GM12874 (cell line): Measurements from ENCODE around the gene IMPA2.

Experiments used
- CTCF ChIP-seq: IDR thresholded peaks from 2 replicates; pipeline ENCODE4 v1.5.1; 2011; ENCODE audit warnings: low read depth, mild to moderate bottlenecking, control low read depth, low read length, moderate library complexity; ENCODE audit not compliant: insufficient read depth

IMPA2 gene

GRCh38 chr18:11946756-11947155 lies 34.6 kb upstream of the IMPA2 start:
- TF ChIP-seq CTCF: no peak

DNA sequence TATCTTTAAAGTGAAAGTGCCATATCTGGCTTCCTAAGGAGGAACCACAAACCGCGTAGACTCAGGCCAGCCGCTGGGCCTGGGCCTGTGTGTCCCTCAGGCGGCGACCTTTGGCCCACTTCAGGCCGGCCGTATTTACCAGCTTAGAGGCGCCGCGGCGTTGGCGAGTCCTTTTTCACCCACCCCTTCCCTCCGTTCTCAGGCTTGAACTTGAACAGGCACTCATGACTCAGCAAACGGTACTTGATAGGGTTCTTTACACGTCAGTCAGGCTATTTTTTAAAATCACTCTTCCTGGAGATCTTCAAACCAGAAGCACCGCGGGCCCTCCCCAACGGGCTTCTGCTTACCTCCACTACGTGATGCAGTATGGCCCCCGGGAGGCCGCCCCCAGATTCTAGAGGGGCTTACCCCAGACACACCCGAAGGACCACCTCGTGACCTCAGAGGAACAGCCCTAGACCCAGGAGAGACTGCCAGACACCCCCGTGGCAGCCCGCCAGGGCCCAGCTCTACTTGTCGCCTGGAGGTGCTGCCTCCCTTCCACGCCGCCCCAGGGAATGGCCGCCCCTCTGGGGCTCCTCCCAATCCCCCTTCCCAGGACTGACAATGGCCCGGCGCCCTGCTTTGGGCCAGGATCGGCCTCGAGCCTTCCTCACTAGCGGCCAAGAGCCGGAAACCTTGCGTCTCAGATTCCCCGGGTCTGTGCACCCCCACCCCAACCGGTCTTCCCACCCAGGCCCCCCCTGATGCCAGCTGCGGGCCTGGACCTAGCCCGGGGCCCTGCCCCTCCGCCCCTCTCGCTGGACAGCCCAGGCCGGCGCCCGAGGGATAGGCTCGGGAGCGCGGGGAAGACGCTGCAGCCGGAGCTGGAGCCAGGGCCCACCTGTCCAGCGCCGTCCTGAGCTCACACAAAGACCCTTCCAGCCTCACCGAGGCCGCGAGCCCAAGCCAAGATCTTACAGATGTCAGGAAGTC lies 33.8 kb upstream of the IMPA2 start:
- TF ChIP-seq CTCF: no peak

DNA sequence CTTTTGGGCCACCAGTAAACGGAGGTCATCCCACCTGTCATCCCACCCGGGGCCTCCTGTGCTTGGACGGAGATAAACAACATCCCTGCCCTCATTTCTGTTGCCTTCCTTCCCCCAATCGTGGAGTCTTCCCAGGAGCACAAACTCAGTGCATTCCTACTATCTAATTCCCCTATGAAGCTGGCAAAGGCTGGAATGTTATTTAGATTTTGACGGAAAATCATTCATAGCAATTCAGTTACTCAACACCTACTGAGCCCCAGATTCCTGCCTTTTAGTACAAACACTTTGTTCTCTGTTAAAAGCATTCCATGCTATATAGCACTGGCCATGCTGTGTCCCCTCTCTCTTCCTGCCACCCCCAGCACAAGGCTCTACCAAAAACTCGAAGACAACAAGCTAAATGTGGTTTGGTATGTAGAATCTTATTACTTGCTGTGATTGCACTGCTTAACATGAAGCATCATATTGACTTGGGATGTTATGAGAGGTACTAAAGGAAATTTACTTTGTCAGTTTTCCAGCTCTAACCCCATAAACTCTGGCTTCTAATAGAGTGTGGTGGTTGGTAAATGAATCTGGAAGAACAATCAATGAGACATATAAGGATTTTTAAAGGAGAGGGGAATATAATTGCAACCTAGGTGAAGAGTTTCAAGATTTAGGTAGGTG lies 32.3 kb upstream of the IMPA2 start:
- no peak for TF ChIP-seq CTCF

GRCh38 chr18:11950824-11951223 lies 30.5 kb upstream of the IMPA2 start:
- no peak for TF ChIP-seq CTCF

DNA sequence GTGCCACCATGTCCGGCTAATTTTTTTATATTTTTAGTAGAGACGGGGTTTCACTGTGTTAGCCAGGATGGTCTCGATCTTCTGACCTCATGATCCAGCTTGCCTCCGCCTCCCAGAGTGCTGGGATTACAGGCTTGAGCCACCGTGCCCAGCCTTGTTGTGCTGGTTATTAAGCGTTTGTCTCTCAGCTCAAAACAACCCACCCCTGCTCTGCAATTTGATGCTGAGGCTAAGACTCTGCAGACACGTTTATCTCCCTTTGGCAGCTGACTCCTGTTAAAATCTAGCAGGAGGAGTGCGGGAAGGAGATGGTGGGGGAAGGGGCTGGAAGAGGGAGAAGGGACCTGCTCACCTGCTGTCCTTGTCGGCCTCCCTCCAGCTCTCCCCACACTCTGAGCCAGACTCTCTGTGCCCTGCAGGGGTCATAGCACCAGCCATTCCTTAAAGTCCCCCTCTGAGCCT lies 29.9 kb upstream of the IMPA2 start:
- no peak for TF ChIP-seq CTCF

GRCh38 chr18:11953113-11953512 lies 28.2 kb upstream of the IMPA2 start:
- no peak for TF ChIP-seq CTCF

GRCh38 chr18:11955239-11956029 lies 25.9 kb upstream of the IMPA2 start:
- TF ChIP-seq CTCF: no peak
